Activated CD8-positive, alpha-beta memory T cell treated with anti-CD3 and anti-CD28 coated beads, Interleukin-2, amount 50 U/mL, for 1 hour (primary cell): Measurements from ENCODE around the gene TVP23C.
"Not testable (repeated sequence)": the region's sequence is repeated elsewhere in the genome, so short reads cannot be mapped to it uniquely, and the experiment has no call there.

ENCODE experiments used
- DNase-seq: peaks from one replicate; pipeline ENCODE4 v3.0.0-alpha.2; 2020; ENCODE audit errors: extremely low read depth

The TVP23C gene

GRCh38 chr17:15563375-15563857 lies at the start of gene TVP23C:
Gene TVP23C, minus strand, starts transcription at chr17:15563483. Its CDS starts 35 bp downstream, at chr17:15563448.
- DNase-seq: peak; percentile 14

GRCh38 chr17:15592960-15593359 lies 29.7 kb upstream of the TVP23C start:
- DNase-seq: not testable (repeated sequence)

GRCh38 chr17:15591986-15592385 lies 28.7 kb upstream of the TVP23C start:
- not testable (repeated sequence) for DNase-seq

- DNase-seq: not testable (repeated sequence)
Measured at GRCh38 chr17:15590844-15591243, 27.6 kb upstream of the TVP23C start.

- not testable (repeated sequence) for DNase-seq
Measured at GRCh38 chr17:15589544-15590536, 26.6 kb upstream of the TVP23C start.

GRCh38 chr17:15588017-15588416 lies 24.7 kb upstream of the TVP23C start:
- DNase-seq: not testable (repeated sequence)

GRCh38 chr17:15583313-15583712 lies 20.0 kb upstream of the TVP23C start:
- DNase-seq: not testable (repeated sequence)

- DNase-seq: not testable (repeated sequence)
Measured at GRCh38 chr17:15581462-15581861, 18.2 kb upstream of the TVP23C start.

GRCh38 chr17:15576848-15577247 lies 13.6 kb upstream of the TVP23C start:
- not testable (repeated sequence) for DNase-seq

GRCh38 chr17:15574660-15575059 lies 11.4 kb upstream of the TVP23C start:
- not testable (repeated sequence) for DNase-seq

- DNase-seq: not testable (repeated sequence)
Measured at GRCh38 chr17:15573870-15574269, 10.6 kb upstream of the TVP23C start.

- DNase-seq: not testable (repeated sequence)
Measured at GRCh38 chr17:15562613-15563374, 489 bp downstream of the TVP23C start.

GRCh38 chr17:15561439-15561838 lies 1.8 kb downstream of the TVP23C start:
- DNase-seq: not testable (repeated sequence)

- DNase-seq: not testable (repeated sequence)
Measured at GRCh38 chr17:15558403-15559105, 4.7 kb downstream of the TVP23C start.

- not testable (repeated sequence) for DNase-seq
Measured at GRCh38 chr17:15557334-15557832, 5.9 kb downstream of the TVP23C start.

GRCh38 chr17:15552932-15553331 lies 10.4 kb downstream of the TVP23C start:
- not testable (repeated sequence) for DNase-seq

- DNase-seq: not testable (repeated sequence)
Measured at GRCh38 chr17:15549552-15549951, 13.7 kb downstream of the TVP23C start.

- DNase-seq: not testable (repeated sequence)
Measured at GRCh38 chr17:15546604-15547003, 16.7 kb downstream of the TVP23C start.

GRCh38 chr17:15540371-15541219 lies 22.7 kb downstream of the TVP23C start:
- DNase-seq: not testable (repeated sequence)

- not testable (repeated sequence) for DNase-seq
Measured at GRCh38 chr17:15533122-15533521, 30.2 kb downstream of the TVP23C start.
